HepG2 (cell line): ENCODE measurements around the gene SKA2. TPM values are rescaled to one million over a fixed set of nuclear protein-coding genes. Genes with fewer than 3 reads are reported as not detected.

Source experiments
- BRF2 ChIP-seq: sonication (generic); formaldehyde crosslinking; IDR thresholded peaks from 2 replicates; pipeline ENCODE4 v1.8.1; 2022; ENCODE audit warnings: mild to moderate bottlenecking, missing genetic modification reagents
- CREM ChIP-seq, 2 experiments: sonication (generic) in 1 of 2; formaldehyde crosslinking in 1 of 2; IDR thresholded peaks; 2 replicates each; pipeline versions ENCODE4 v1.4.0 to v1.6.1; 2016 to 2020; ENCODE audit warnings: antibody characterized with exemption in 1 of 2, mild to moderate bottlenecking in 1 of 2, missing genetic modification reagents in 1 of 2
- ELK4 ChIP-seq: sonication (generic); formaldehyde crosslinking; IDR thresholded peaks from 2 replicates; pipeline ENCODE4 v1.9.0; 2021; ENCODE audit warnings: missing genetic modification reagents, borderline replicate concordance
- GATAD1 ChIP-seq: IDR thresholded peaks from 2 replicates; pipeline ENCODE4 v1.6.1; 2016; ENCODE audit warnings: missing genetic modification reagents, missing compliant biosample characterization
- GATAD2A ChIP-seq: IDR thresholded peaks from 2 replicates; pipeline ENCODE4 v1.6.1; 2016
- KLF6 ChIP-seq: IDR thresholded peaks from 2 replicates; pipeline ENCODE4 v1.8.0; 2016; ENCODE audit warnings: missing biosample characterization, missing genetic modification reagents
- MAX ChIP-seq: IDR thresholded peaks from 2 replicates; pipeline ENCODE4 v1.6.1; 2012; ENCODE audit warnings: inconsistent platforms
- MAZ ChIP-seq, 2 experiments: sonication (generic) in 1 of 2; formaldehyde crosslinking in 1 of 2; IDR thresholded peaks; 2 replicates each; pipeline versions ENCODE4 v1.5.0 to v1.6.1; 2012 to 2020; ENCODE audit warnings: low read depth in 2 of 2, mild to moderate bottlenecking in 2 of 2, borderline replicate concordance in 1 of 2, improper control_type of control experiment in 1 of 2, low read length in 1 of 2, missing genetic modification reagents in 1 of 2, moderate library complexity in 1 of 2
- MXD1 ChIP-seq: sonication (generic); formaldehyde crosslinking; IDR thresholded peaks from 2 replicates; pipeline ENCODE4 v1.4.0; 2020; ENCODE audit warnings: mild to moderate bottlenecking, missing genetic modification reagents
- MXI1 ChIP-seq: IDR thresholded peaks from 3 replicates; pipeline ENCODE4 v1.6.1; 2012; ENCODE audit warnings: low read depth, low read length, inconsistent platforms, borderline replicate concordance
- PCBP1 ChIP-seq: fragments of 200-400 bp; formaldehyde crosslinking; IDR thresholded peaks from 2 replicates; pipeline ENCODE4 v1.6.1; 2017; ENCODE audit warnings: mild to moderate bottlenecking, low read depth, low read length, borderline replicate concordance
- RCOR2 ChIP-seq: IDR thresholded peaks from 2 replicates; pipeline ENCODE4 v1.6.1; 2016; ENCODE audit warnings: missing biosample characterization, missing genetic modification reagents
- REL ChIP-seq: sonication (generic); formaldehyde crosslinking; conservative IDR thresholded peaks from 2 replicates; pipeline ENCODE4 v1.8.0; 2022; ENCODE audit warnings: mild to moderate bottlenecking, missing genetic modification reagents, moderate library complexity
- THAP11 ChIP-seq: IDR thresholded peaks from 2 replicates; pipeline ENCODE4 v1.6.1; 2016; ENCODE audit warnings: missing biosample characterization, missing genetic modification reagents
- THAP8 ChIP-seq: sonication (generic); formaldehyde crosslinking; IDR thresholded peaks from 2 replicates; pipeline ENCODE4 v1.5.1; 2020; ENCODE audit warnings: missing genetic modification reagents, mild to moderate bottlenecking, borderline replicate concordance
- U2AF1 ChIP-seq: fragments of 200-400 bp; formaldehyde crosslinking; optimal IDR thresholded peaks from 2 replicates; pipeline ENCODE3; 2017; ENCODE audit warnings: mild to moderate bottlenecking, low read depth, low read length
- ZNF496 ChIP-seq: sonication (generic); formaldehyde crosslinking; IDR thresholded peaks from 2 replicates; pipeline ENCODE4 v1.8.1; 2023; ENCODE audit warnings: mild to moderate bottlenecking, moderate library complexity, missing genetic modification reagents; ENCODE audit not compliant: insufficient replicate concordance
- ZNF549 ChIP-seq: sonication (generic); formaldehyde crosslinking; IDR thresholded peaks from 2 replicates; pipeline ENCODE4 v1.5.0; 2020; ENCODE audit warnings: missing genetic modification reagents
- ZNF609 ChIP-seq: sonication (generic); formaldehyde crosslinking; IDR thresholded peaks from 2 replicates; pipeline ENCODE4 v1.4.0; 2020; ENCODE audit warnings: mild to moderate bottlenecking, missing genetic modification reagents, borderline replicate concordance
- ZZZ3 ChIP-seq: sonication (generic); formaldehyde crosslinking; IDR thresholded peaks from 2 replicates; pipeline ENCODE4 v1.4.0; 2020; ENCODE audit warnings: missing genetic modification reagents, mild to moderate bottlenecking, borderline replicate concordance
- polyA plus RNA-seq, 8 experiments: library from polyadenylated mRNA; depleted of rRNA in 3 of 8; stranded (reverse) in 7 of 8; unstranded in 1 of 8; fragments of >200 nt; fragmentation: Illumina TruSeq in 4 of 8; extraction: Trizol in 4 of 8; gene quantifications; 2 replicates each; pipeline versions ENCODE4 v1.2.1 to v1.2.3, GENCODE V29; 2011 to 2016; ENCODE audit warnings: low read depth in 4 of 8, missing spikeins in 1 of 8, mixed read lengths in 1 of 8; ENCODE audit not compliant: insufficient read depth in 1 of 8
- total RNA-seq, 5 experiments: library from RNA; depleted of rRNA; stranded (reverse); fragments of >200 nt; fragmentation: Illumina TruSeq; extraction: Trizol; gene quantifications; 2 replicates each; pipeline ENCODE4 v1.2.3, GENCODE V29; 2016; ENCODE audit warnings: low read depth in 1 of 5

The SKA2 gene
- total and polyA plus RNA-seq, 2 of the 13 experiments (the other 11 are each of a cell fraction or from before 2014, with no cell fraction given): 18.6 to 91.8 TPM

GRCh38 chr17:59155439-59156177, 622 bp upstream of the SKA2 start, which contains the start of gene PRR11 (continued):
- TF ChIP-seq ZNF609 (CRISPR knock-in tag) (no peak), MXD1 (CRISPR knock-in tag) (peak; percentile 62; the same call in 1 of the 2 replicates), BRF2 (peak; percentile 26; the same call in 1 of the 2 replicates), GATAD1 (CRISPR knock-in tag) (peak; percentile 10; the same call in 1 of the 2 replicates), ZNF549 (no peak), KLF6 (CRISPR knock-in tag) (no peak), CREM (IDR thresholded peaks at IDR 0.05) (peak; percentile 55; the same call in 1 of the 2 replicates), CREM (CRISPR knock-in tag; IDR thresholded peaks at IDR 0.05) (no peak), REL (CRISPR knock-in tag) (peak; percentile 99), RCOR2 (CRISPR knock-in tag) (no peak), THAP11 (CRISPR knock-in tag) (peak; percentile 45), ZNF496 (CRISPR knock-in tag) (no peak), ELK4 (CRISPR knock-in tag) (no peak), GATAD2A (CRISPR knock-in tag) (no peak), MAX (peak; percentile 83), U2AF1 (no peak), THAP8 (no peak), PCBP1 (no peak), MAZ (IDR thresholded peaks at IDR 0.05; ENCODE audit: borderline replicate concordance, low read depth, low read length) (no peak), MAZ (CRISPR knock-in tag; IDR thresholded peaks at IDR 0.05; ENCODE audit: low read depth) (peak; percentile 3; the same call in 1 of the 2 replicates), ZZZ3 (CRISPR knock-in tag) (no peak), MXI1 (peak; percentile 100)
